GM21786 (cell line): ENCODE measurements around the gene DCHS1.

Experiments
- ATAC-seq: cut with Tn5 transposase; IDR thresholded peaks from one replicate; pipeline ENCODE4 v1.9.1; 2021; ENCODE audit not compliant: unreplicated experiment

DCHS1 gene

GRCh38 chr11:6629892-6630631 lies 25.5 kb downstream of the DCHS1 start:
- ATAC-seq: no peak

GRCh38 chr11:6629573-6629891 lies 26.1 kb downstream of the DCHS1 start:
- no peak for ATAC-seq

GRCh38 chr11:6628526-6628925 lies 27.1 kb downstream of the DCHS1 start:
- ATAC-seq: no peak

- ATAC-seq: peak; percentile 75
Observed at GRCh38 chr11:6627762-6628241, 27.8 kb downstream of the DCHS1 start.

GRCh38 chr11:6626971-6627761 lies 28.4 kb downstream of the DCHS1 start:
- no peak for ATAC-seq

GRCh38 chr11:6625832-6626420 lies 29.7 kb downstream of the DCHS1 start:
- ATAC-seq: no peak

- ATAC-seq: no peak
Observed at GRCh38 chr11:6625156-6625831, 30.3 kb downstream of the DCHS1 start.

GRCh38 chr11:6623391-6624363 lies 31.9 kb downstream of the DCHS1 start:
- ATAC-seq: no peak

- no peak for ATAC-seq
Observed at GRCh38 chr11:6622261-6623171, 33.1 kb downstream of the DCHS1 start.

- ATAC-seq: no peak
Observed at GRCh38 chr11:6621711-6622211, 33.8 kb downstream of the DCHS1 start.

GRCh38 chr11:6620636-6621035 lies 35.0 kb downstream of the DCHS1 start:
- no peak for ATAC-seq

- peak; percentile 99 for ATAC-seq
Observed at GRCh38 chr11:6619004-6619745, 36.4 kb downstream of the DCHS1 start, which contains the start of gene TPP1. Gene TPP1, minus strand, starts transcription at chr11:6619422. Its CDS starts 22 bp downstream, at chr11:6619400.

GRCh38 chr11:6618117-6619003 lies 37.2 kb downstream of the DCHS1 start:
- no peak for ATAC-seq

- no peak for ATAC-seq
Observed at GRCh38 chr11:6617315-6617781, 38.3 kb downstream of the DCHS1 start.

- ATAC-seq: no peak
Observed at GRCh38 chr11:6616596-6617250, 38.9 kb downstream of the DCHS1 start.

- no peak for ATAC-seq
Observed at GRCh38 chr11:6615882-6616585, 39.6 kb downstream of the DCHS1 start.
